ENCODE results near the gene PIK3C2G. TPM values are rescaled to one million over a fixed set of nuclear protein-coding genes. Genes with fewer than 3 reads are reported as not detected.

PIK3C2G gene
- total and polyA plus RNA-seq, 2 of the 4 experiments (the other 2 are of a cell fraction) = not detected

GRCh38 chr12:18224745-18225144 lies 36.6 kb upstream of the PIK3C2G start:
- no peak overlapping the region for H3K4ac ChIP-seq (ENCODE audit: low read depth, low read length)
- H3K27ac ChIP-seq (ENCODE audit: insufficient read depth, low read length) = no peak overlapping the region
- no TSS peak for BruUV-seq (replicated peaks)
- H2BK120ac ChIP-seq (ENCODE audit: low read depth, low read length) = no peak overlapping the region
- H3K18ac ChIP-seq (ENCODE audit: low read depth, low read length) = no peak overlapping the region
- H3K36me3 ChIP-seq (ENCODE audit: control insufficient read depth, insufficient read depth, low read length) = no peaks in the 10 kb centered on the region
- no peaks in the 10 kb centered on the region for H3K9me3 ChIP-seq (ENCODE audit: control insufficient read depth, insufficient read depth, low read length)
- H4K20me1 ChIP-seq (ENCODE audit: insufficient read depth, low read length) = no peaks in the 10 kb centered on the region
- peak; percentile 34; the same call in 1 of the 2 replicates for TF ChIP-seq RAD21 (IDR thresholded peaks at IDR 0.05; ENCODE audit: low read length)
- peak; percentile 28; the same call in 1 of the 2 replicates for TF ChIP-seq CTCF (conservative IDR thresholded peaks at IDR 0.05; ENCODE audit: low read depth, low read length)
- TF ChIP-seq USF2 (IDR thresholded peaks at IDR 0.05; ENCODE audit: low read depth, low read length) = no peak
- no peaks in the 10 kb centered on the region for H3K79me1 ChIP-seq (ENCODE audit: low read depth in 1 of 2, low read length in 2 of 2)
- no peaks in the 10 kb centered on the region for H3K4me1 ChIP-seq (ENCODE audit: control insufficient read depth, insufficient read depth, low read length)
- DNase-seq (peak; percentile 5), ATAC-seq (ENCODE audit: low read depth) (peak; percentile 64; the same call in 1 of the 2 replicates)
- intact Hi-C loops (cut with micrococcal nuclease) (loop anchor here (1.0 to 5.0 kb wide), 3 partner anchors 65 to 582 kb away; no protein-coding TSS in a partner anchor), in situ Hi-C loops (cut with MboI; ENCODE audit: low sequenced_read_pairs) (no loop called here), dilution Hi-C loops (cut with HindIII; ENCODE audit: low sequenced_read_pairs, unreplicated experiment) (no loop called here)
- H3K9ac ChIP-seq (ENCODE audit: low read depth, low read length) = no peak overlapping the region
- no peak overlapping the region for H4K8ac ChIP-seq (ENCODE audit: low read depth in 2 of 2, low read length in 2 of 2)
- H4K5ac ChIP-seq (ENCODE audit: low read depth, low read length) = no peak overlapping the region
- no peak overlapping the region for H2AFZ ChIP-seq (replicated peaks; ENCODE audit: low read length, poor library complexity)
- H3K27me3 ChIP-seq (ENCODE audit: control insufficient read depth, insufficient read depth, low read length) = no peaks in the 10 kb centered on the region
- no peak overlapping the region for H3K4me3 ChIP-seq (ENCODE audit: insufficient read depth, low read depth, low read length)
- H2AK5ac ChIP-seq (ENCODE audit: low read depth, low read length) = no peak overlapping the region
- H2BK5ac ChIP-seq (ENCODE audit: low read depth, low read length, poor library complexity, severe bottlenecking) = no peak overlapping the region
- H3K56ac ChIP-seq (ENCODE audit: extremely low read depth, insufficient read depth, low read length) = no peak overlapping the region
- ChIA-PET POLR2A (ENCODE audit: unreplicated experiment) (no interaction called here), CTCF (interaction anchor here (0.6 kb wide), 1 partner anchor 1380 kb away, joined by 12 read pairs; no protein-coding TSS in a partner anchor)
- H3K23ac ChIP-seq (ENCODE audit: low read depth, low read length) = no peak overlapping the region
- no peak overlapping the region for H3K14ac ChIP-seq (replicated peaks; ENCODE audit: low read depth, low read length)
- no peak overlapping the region for H4K91ac ChIP-seq (ENCODE audit: insufficient read depth, low read depth, low read length)
- no peaks in the 10 kb centered on the region for H3K9me1 ChIP-seq (ENCODE audit: insufficient read depth, low read length)
- no peak overlapping the region for H2AK9ac ChIP-seq (replicated peaks; ENCODE audit: low read depth, low read length, poor library complexity)
- H2BK15ac ChIP-seq (ENCODE audit: low read depth, low read length) = no peak overlapping the region
- no peak overlapping the region for H3K4me2 ChIP-seq (ENCODE audit: low read depth, low read length)
- H2BK20ac ChIP-seq (ENCODE audit: low read depth, low read length) = no peak overlapping the region

All from IMR-90 (cell line).